ENCODE measurements around the gene KIF26B.

KIF26B gene

GRCh38 chr1:245133995-245134715 is 20.6 kb upstream of the KIF26B start:
- no peak for DNase-seq

GRCh38 chr1:245142171-245142798 is 12.5 kb upstream of the KIF26B start:
- DNase-seq, result no peak

GRCh38 chr1:245142976-245143375 is 11.8 kb upstream of the KIF26B start:
- no peak for DNase-seq

DNA sequence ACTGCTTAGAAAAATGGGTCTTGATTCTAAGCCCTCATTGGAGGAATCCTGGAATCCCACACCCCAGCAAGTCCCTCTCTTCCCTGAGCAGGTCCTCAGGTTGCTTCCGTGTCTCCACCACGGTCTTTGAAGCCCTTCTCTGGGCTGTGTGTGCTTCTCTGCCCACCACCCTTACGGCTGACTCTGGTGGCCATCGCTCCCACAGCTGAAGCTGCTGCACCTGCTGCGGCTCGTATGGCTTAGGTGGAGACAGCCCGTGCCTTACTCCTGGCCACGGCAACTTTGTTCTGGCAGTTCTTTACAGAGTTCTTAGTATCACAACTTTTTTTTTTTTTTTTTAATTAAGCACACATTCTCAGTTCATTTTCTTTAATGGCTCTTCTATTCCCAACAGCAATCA is 10.9 kb upstream of the KIF26B start:
- DNase-seq, result no peak

- DNase-seq, result no peak
These were observed 6.7 kb upstream of the KIF26B start for GRCh38 chr1:245148069-245148468.

DNA sequence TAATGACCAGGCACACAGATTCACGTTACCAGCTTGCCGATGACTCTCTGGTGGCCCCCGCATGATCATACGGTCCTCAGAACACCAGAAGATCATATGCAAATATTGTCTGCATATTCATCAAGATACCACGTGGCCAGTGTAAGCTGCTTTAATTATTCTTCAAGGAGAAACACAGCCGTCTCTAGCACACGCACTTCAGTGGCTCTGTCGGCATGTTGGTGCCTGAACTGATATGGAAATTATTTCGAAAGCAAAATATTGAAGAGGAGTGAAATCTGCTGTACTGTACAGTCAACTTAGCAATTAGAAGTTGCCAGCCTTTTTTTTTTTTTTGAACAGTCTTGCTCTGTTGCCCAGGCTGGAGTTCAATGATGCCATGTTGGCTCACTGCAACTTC is 5.9 kb upstream of the KIF26B start:
- no peak for DNase-seq

GRCh38 chr1:245153081-245153551 is 1.7 kb upstream of the KIF26B start:
- DNase-seq, result peak; percentile 38

DNA sequence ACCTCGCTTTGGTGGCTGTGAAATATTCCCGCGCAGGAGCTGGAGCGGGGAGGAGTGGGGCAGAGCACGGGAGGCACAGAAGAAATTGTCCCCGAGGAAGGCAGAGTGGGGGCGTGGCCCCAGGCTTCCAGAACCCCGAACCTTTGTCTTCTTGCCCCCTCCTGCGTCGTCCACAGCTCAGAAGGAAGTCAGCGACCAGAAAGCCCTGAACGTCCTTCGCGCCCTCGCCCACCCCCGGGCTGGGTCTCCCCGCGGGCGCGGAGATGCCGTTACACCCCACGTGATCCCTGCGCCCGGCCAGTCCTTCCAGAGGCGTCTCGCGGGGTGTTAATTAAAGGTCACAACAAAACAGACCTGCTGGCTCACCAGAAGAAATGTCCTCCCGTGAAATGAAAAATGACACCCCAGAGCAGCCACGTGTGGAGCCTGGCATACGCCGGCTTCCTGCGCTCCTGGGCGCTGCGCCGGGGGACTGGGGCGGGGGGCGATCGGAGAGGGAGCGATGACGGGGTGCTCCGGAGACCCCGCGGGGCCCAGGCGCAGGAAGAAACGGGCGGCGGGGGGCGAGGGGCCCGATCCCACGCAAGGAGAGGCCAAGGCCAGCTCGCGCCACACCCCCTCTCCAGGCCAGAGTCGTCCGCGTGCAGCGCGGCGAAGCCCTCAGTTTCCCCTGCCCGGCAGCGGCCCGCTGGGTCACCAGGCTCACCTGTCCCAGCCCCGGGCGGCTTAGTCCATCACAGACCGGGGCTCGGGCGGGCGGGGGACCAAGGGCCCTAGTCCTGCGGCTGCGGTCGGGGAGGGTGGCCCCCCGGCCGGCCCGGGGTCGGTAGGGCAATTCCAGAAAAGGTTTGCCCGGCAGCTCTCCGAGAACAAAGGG is 995 bp upstream of the KIF26B start:
- DNase-seq, result no peak

DNA sequence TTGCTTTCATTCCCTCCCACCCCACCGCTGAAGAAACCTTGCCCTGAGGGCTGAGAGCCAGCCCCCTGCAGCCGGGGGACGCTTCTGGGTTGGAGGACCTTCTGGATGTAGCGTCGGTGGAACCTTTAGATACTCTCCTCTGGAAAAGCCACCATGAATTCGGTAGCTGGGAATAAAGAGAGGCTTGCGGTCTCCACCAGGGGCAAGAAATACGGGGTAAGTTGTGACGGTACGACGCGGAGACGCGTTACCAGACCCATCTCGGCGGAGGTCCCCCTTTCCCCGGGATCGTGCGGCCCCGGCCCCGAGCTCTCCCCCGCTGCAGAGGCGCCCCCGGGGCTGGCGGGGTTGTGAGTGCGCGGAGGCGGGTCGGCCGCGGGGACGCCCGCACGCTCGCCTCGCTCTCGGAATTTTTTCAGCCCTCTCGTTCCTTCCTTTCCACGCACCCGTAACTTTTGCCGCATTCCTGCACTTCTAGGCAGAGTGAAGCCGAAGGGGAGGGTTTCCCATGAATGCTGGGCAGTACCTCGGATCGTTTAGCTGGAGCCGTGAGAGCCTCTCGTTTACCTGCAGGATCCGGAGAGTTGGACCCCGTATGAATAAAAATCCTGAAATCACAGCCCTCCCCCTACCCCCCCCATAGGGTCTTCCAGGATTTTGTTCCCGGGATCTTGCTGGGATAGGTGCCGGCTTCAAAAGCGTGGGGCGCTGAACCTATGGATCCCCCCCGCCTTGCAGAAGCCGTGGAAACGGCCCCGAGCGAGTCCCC is 671 bp downstream of the KIF26B start:
- no peak for DNase-seq

DNA sequence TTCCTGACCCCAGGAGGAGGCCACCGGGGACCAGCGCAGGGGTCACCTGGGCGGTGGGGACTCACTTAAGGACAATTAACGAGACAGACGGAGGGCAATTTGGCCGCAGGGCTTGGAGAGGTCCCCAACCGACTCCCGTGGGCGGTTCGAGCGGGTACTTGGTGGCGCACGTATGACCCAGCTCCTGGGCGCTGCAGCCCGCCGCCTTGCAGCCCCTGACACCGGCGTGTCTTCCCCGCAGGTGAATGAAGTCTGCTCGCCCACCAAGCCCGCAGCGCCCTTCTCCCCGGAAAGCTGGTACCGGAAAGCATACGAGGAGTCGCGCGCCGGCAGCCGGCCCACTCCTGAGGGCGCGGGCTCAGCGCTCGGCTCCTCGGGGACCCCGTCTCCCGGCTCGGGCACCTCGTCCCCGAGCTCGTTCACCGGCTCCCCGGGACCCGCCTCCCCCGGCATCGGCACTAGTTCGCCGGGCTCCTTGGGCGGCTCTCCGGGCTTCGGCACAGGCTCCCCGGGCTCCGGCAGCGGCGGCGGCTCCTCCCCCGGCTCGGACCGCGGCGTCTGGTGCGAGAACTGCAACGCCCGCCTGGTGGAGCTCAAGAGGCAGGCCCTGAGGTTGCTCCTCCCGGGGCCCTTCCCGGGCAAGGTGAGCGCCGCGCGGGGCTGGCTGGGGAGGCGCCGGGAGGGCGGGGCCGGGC is 1.4 kb downstream of the KIF26B start:
- peak; percentile 61 for DNase-seq

- no peak for DNase-seq
These were observed 2.1 kb downstream of the KIF26B start for GRCh38 chr1:245156736-245157505.

- DNase-seq, result no peak
These were observed 4.1 kb downstream of the KIF26B start for GRCh38 chr1:245158913-245159312.

DNA sequence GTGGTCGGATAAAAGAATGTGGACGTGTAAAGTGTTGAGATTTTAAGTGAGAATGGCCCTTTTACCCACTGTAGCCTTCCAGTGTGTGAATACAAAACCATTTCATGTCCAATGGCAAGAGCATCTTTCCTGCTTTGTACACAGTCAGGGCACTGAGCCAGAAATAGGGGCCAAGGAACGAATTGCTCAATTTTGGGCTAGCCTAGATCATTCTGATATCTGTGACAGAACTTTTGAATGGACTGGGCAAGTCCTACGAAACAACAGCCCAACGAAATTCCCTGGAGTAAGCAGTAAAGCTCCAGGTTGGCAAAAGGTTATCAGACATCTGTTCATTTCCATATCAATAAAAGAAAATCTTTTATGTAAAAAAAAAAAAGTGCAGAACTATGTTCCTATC is 5.5 kb downstream of the KIF26B start:
- no peak for DNase-seq

DNA sequence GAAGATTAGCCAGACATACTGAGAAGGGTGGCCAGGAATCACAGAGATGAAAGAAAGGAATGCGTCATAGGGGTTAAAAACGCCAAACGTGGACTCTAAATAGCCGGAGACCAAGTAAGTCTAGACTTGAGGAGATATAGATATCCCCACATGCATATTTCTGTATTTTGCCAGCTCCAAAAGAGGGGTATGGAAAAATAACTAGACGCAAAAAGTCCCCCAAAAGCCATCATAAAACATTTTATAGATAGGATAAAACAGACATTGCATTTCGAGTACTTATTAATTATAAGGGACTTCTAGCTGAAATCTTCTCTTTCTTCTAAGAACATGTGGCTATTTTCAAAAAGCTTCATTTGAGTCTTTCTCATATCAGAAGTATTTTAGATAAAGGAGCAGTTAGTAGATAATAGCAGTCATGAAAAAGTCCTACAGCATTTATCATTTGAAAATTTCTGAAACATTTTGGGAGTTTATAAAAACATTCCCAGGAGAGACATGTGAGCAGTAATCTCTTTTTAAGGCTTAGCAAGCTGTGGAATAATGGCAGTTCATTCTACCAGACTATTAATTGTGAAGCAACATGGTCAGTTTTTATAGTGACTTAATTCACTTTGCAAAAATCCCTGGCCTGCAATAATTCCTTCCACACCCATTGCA is 6.1 kb downstream of the KIF26B start:
- DNase-seq, result no peak

GRCh38 chr1:245161866-245162265 is 7.1 kb downstream of the KIF26B start:
- DNase-seq, result no peak

DNA sequence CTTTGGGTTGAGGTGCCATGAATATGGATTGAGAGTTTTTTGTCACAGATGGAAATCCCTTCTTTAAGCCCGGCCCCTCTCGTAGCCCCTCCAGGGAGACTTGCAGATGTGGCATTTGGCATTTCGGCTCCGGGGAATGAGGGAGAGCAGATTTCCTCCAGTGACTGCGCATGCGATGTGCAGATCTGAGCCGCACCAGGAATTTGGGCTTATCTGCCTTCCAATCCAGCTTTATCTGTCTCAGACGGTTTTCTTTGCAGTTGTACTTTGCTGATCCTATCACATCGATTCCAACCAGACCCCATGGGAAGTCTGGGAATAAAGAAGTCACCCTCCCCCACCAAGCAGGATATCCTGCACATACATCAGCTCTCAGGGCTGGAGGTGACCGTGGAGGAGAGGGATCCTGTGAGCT is 11.7 kb downstream of the KIF26B start:
- DNase-seq, result no peak

GRCh38 chr1:245168086-245168485 is 13.3 kb downstream of the KIF26B start:
- no peak for DNase-seq

GRCh38 chr1:245168906-245169305 is 14.1 kb downstream of the KIF26B start:
- DNase-seq, result no peak

GRCh38 chr1:245169376-245169775 is 14.6 kb downstream of the KIF26B start:
- DNase-seq, result no peak

DNA sequence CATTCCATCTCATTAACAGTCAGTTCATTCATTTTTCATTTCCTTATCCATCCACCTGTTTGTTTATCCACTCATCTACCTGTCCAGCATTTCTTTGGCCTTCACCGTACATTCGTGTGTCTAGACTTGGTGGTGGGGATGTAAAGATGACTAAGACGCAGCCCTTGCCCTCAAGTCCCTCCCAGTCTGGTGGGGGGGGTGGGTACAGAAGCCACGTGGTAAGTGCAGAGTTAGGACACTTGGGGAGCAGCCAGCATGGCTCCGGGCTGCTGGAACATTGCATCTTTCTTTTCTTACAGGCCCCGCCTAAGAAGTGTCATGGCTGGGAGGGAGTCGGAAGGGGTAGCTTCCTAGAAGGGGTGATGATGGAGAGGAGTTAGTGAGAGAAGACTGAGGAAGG is 17.2 kb downstream of the KIF26B start:
- no peak for DNase-seq

- DNase-seq, result no peak
These were observed 18.0 kb downstream of the KIF26B start for GRCh38 chr1:245172829-245173228.

Data from NCI-H2081 treated with DMSO at 0.1 percent for 48 hours (cell line).